Astrocyte (in vitro differentiated cells and primary cell): Measurements from ENCODE around the gene KNOP1.

Experiments used
- CTCF ChIP-seq: IDR thresholded peaks from 2 replicates; pipeline ENCODE4 v1.5.1; 2011; ENCODE audit warnings: low read depth, mild to moderate bottlenecking, inconsistent platforms, low read length, moderate library complexity; ENCODE audit not compliant: insufficient read depth
- EZH2 ChIP-seq: IDR thresholded peaks from 2 replicates; pipeline ENCODE4 v1.6.1; 2012; ENCODE audit warnings: mild to moderate bottlenecking, low read length, inconsistent platforms; ENCODE audit not compliant: insufficient read depth

GRCh38 chr16:19743816-19744159 lies 25.8 kb upstream of the KNOP1 start:
- TF ChIP-seq CTCF, result no peak
- no peak for TF ChIP-seq EZH2
